Tibial artery (tissue), 4 donors: ENCODE data around the gene CEP131.
A peak's percentile ranks its signal among the peaks of the same experiment; 100 is the strongest.

Experiments
- DNase-seq, 2 donors: peaks; one replicate each; pipeline ENCODE4 v3.0.0-alpha.2; 2019
- H3K27ac ChIP-seq, 2 donors: fragments of 200-600 bp; sonication (generic) in 1 of 2; 1 replicate in 1 of 2; 2 replicates in 1 of 2; pipeline ENCODE4 v1.5.1; 2018 to 2019; ENCODE audit warnings: mild to moderate bottlenecking in 1 of 2
- H3K27me3 ChIP-seq, 2 donors: fragments of 200-600 bp; sonication (generic) in 1 of 2; one replicate each; pipeline versions ENCODE4 v1.5.1 to v1.6.0; 2016 to 2019
- H3K36me3 ChIP-seq, 3 donors: fragments of 200-600 bp; sonication (generic) in 2 of 3; one replicate each; pipeline ENCODE4 v1.5.1; 2016 to 2019; ENCODE audit warnings: mild to moderate bottlenecking in 2 of 3
- H3K4me1 ChIP-seq, 4 donors: fragments of 200-600 bp; sonication (generic) in 2 of 4; 1 replicate in 3 of 4; 2 replicates in 1 of 4; pipeline ENCODE4 v1.5.1; 2016 to 2019
- H3K4me3 ChIP-seq, 2 donors: fragments of 200-600 bp; sonication (generic) in 1 of 2; 1 replicate in 1 of 2; 2 replicates in 1 of 2; pipeline ENCODE4 v1.5.1; 2018 to 2019; ENCODE audit warnings: mild to moderate bottlenecking in 2 of 2
- H3K9me3 ChIP-seq, 3 donors: fragments of 200-600 bp; sonication (generic) in 1 of 3; one replicate each; pipeline ENCODE4 v1.5.1; 2016 to 2019
- CTCF ChIP-seq, 2 experiments: fragments of 200-600 bp in 1 of 2; fragments of 450-650 bp in 1 of 2; IDR thresholded peaks; one replicate each; pipeline ENCODE4 v1.5.1; 2017 to 2019; ENCODE audit warnings: antibody characterized with exemption in 2 of 2, mild to moderate bottlenecking in 1 of 2, moderate library complexity in 1 of 2
- intact Hi-C: fragments of 100-400 bp; cut with DNase I; formaldehyde crosslinking; loops from one replicate; pipeline ENCODE4 v1.15.0; 2023; ENCODE audit warnings: low total_unique reads

The CEP131 gene

GRCh38 chr17:81254955-81255717 is 32.4 kb upstream of the CEP131 start:
- H3K4me3 ChIP-seq = no peak overlapping the region
- peak; percentile 80 to 89 for DNase-seq
- H3K27me3 ChIP-seq = no peaks in the 10 kb centered on the region
- H3K9me3 ChIP-seq = no peaks in the 10 kb centered on the region
- H3K36me3 ChIP-seq = peaks cover 23 to 69% (median 52%) of the 10 kb centered on the region in 3 donors
- TF ChIP-seq CTCF (IDR thresholded peaks at IDR 0.05) = peak; percentile 33 to 58
- peaks cover 0 to 16% (median 13%) of the 10 kb centered on the region in 4 donors for H3K4me1 ChIP-seq
- intact Hi-C loops = loop anchor here (5.0 kb wide), 2 partner anchors 227 to 347 kb away; no protein-coding TSS in a partner anchor
- peak overlapping the region in 1 of 2 donors; percentile 34 for H3K27ac ChIP-seq

- Histone ChIP-seq H3K9me3 (no peaks in the 10 kb centered on the region), H3K27me3 (no peaks in the 10 kb centered on the region), H3K27ac (no peak overlapping the region), H3K4me1 (peaks cover 0 to 16% (median 13%) of the 10 kb centered on the region in 4 donors), H3K36me3 (peaks cover 21 to 65% (median 44%) of the 10 kb centered on the region in 3 donors), H3K4me3 (no peak overlapping the region)
- DNase-seq = no peak
- peak; percentile 82 to 92 for TF ChIP-seq CTCF (IDR thresholded peaks at IDR 0.05)
- intact Hi-C loops = loop anchor here (5.0 kb wide), 2 partner anchors 229 to 349 kb away; no protein-coding TSS in a partner anchor
These were observed 30.8 kb upstream of the CEP131 start for GRCh38 chr17:81253358-81254131.

- Histone ChIP-seq H3K4me1 (peaks cover 0 to 16% (median 13%) of the 10 kb centered on the region in 4 donors), H3K9me3 (no peaks in the 10 kb centered on the region), H3K27me3 (no peaks in the 10 kb centered on the region), H3K36me3 (peaks cover 21 to 64% (median 38%) of the 10 kb centered on the region in 3 donors), H3K4me3 (no peak overlapping the region), H3K27ac (no peak overlapping the region)
- TF ChIP-seq CTCF (IDR thresholded peaks at IDR 0.05) = no peak
- intact Hi-C loops = loop anchor here (5.0 kb wide), 2 partner anchors 229 to 349 kb away; no protein-coding TSS in a partner anchor
- DNase-seq = no peak
These were observed 30.2 kb upstream of the CEP131 start for GRCh38 chr17:81252987-81253329.

GRCh38 chr17:81252326-81252986 is 29.7 kb upstream of the CEP131 start:
- Histone ChIP-seq H3K9me3 (no peaks in the 10 kb centered on the region), H3K4me3 (no peak overlapping the region), H3K36me3 (peaks cover 21 to 59% (median 36%) of the 10 kb centered on the region in 3 donors), H3K27ac (no peak overlapping the region), H3K4me1 (peaks cover 0 to 16% (median 13%) of the 10 kb centered on the region in 4 donors), H3K27me3 (no peaks in the 10 kb centered on the region)
- no peak for DNase-seq
- intact Hi-C loops = loop anchor here (5.0 kb wide), 2 partner anchors 230 to 350 kb away; no protein-coding TSS in a partner anchor
- no peak for TF ChIP-seq CTCF (IDR thresholded peaks at IDR 0.05)

- intact Hi-C loops = loop anchor here (5.0 kb wide), 2 partner anchors 230 to 350 kb away; no protein-coding TSS in a partner anchor
- Histone ChIP-seq H3K4me3 (no peak overlapping the region), H3K4me1 (peaks cover 0 to 16% (median 13%) of the 10 kb centered on the region in 4 donors), H3K27ac (no peak overlapping the region), H3K9me3 (no peaks in the 10 kb centered on the region), H3K27me3 (no peaks in the 10 kb centered on the region), H3K36me3 (peaks cover 21 to 53% (median 42%) of the 10 kb centered on the region in 3 donors)
- no peak for DNase-seq
- TF ChIP-seq CTCF (IDR thresholded peaks at IDR 0.05) = no peak
These were observed 29.0 kb upstream of the CEP131 start for GRCh38 chr17:81251709-81252301.
